GM21423 (cell line): Measurements from ENCODE around the gene UBL4A.
A peak's percentile ranks its signal among the peaks of the same experiment; 100 is the strongest.

Experiments
- ATAC-seq: cut with Tn5 transposase; IDR thresholded peaks from one replicate; pipeline ENCODE4 v1.9.1; 2021; ENCODE audit warnings: mild to moderate bottlenecking, moderate library complexity; ENCODE audit not compliant: unreplicated experiment

UBL4A gene

DNA sequence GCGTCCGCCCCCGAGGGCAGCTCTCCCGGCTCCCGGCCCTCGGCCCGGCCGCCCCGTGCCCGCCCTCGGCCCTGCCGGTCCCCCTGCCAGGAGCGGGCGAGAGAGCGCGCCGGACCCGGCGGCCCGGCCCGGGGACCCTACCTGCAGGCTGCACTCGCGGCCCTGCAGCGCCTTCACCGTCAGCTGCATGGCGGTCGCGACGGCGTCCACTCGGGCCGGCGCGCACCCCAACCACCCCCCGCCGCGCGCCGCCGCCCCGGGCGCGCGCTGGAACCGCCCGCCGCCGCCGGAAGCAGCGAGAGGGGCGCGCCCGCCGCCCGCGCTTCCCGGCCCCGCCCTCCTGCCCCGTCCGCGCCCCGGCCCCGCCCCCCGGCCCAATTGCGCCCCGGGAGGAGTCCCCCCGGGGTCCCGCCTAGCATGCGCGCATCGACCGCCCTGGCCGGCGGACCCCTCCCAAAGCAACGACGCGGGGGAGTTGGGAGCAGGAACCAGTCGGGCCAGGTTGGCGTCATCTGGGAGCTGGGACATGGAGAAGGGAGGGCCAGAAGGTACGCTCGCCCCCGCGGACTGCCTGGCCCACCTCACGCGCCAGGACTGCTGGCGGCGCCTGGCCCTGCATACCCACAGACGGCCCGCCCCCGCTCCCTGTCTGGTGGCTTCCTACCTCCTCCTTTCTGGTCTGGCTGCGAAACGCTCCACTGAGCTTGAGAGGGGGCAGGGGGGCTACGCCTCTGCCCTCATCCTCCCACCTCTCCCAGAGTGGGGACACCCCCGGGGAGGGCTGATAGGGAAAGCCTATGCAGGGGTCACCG lies at the start of gene UBL4A:
Gene UBL4A (minus strand): TSS at position 220 of the 812 bp plus-strand sequence. CDS start 31 bp downstream, at position 189.
- peak; percentile 31 for ATAC-seq

DNA sequence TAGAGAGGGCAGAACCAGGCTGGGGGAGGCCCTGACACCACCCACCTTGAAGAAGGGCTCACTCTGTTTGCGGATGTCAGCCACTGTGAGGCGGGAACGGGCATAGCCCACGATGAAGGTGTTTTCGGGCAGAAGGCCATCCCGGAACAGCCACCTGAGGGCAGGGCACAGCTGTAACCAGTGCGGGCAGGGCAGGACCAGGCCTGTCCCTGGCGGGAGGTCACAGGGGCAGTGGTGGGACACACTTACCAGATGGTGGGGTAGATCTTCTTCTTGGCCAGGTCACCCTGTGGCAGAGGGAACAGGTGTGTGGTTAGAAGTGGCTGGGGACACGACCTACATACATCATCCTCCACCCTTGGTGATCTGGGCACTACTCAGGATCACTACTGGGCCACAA lies 49.5 kb upstream of the UBL4A start:
- no peak for ATAC-seq

GRCh38 chrX:154534526-154535322 lies 48.3 kb upstream of the UBL4A start:
- ATAC-seq: peak; percentile 81

GRCh38 chrX:154532690-154533089 lies 46.3 kb upstream of the UBL4A start:
- ATAC-seq: no peak

GRCh38 chrX:154531626-154532025 lies 45.2 kb upstream of the UBL4A start:
- ATAC-seq: no peak

DNA sequence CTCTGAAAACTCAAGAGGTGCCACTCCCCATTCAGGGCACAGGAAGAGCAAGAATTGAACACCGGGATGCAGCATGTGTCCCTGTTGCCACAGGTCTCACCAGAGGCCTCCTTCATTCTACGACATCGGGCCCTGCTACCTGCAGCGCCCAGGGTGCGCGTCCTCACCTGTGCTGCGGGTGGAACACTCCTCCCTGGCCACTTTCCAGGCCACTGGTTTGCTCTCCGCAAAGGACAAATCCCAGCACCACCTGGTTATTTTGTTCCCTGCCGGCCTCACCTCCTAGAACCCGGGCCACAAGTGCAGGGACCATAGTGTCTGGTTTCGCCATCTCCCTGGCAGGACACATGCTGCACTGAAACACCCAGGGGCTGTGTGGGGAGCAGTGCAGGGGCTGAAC lies 43.9 kb upstream of the UBL4A start:
- no peak for ATAC-seq

GRCh38 chrX:154529206-154529612 lies 42.8 kb upstream of the UBL4A start:
- ATAC-seq: no peak

DNA sequence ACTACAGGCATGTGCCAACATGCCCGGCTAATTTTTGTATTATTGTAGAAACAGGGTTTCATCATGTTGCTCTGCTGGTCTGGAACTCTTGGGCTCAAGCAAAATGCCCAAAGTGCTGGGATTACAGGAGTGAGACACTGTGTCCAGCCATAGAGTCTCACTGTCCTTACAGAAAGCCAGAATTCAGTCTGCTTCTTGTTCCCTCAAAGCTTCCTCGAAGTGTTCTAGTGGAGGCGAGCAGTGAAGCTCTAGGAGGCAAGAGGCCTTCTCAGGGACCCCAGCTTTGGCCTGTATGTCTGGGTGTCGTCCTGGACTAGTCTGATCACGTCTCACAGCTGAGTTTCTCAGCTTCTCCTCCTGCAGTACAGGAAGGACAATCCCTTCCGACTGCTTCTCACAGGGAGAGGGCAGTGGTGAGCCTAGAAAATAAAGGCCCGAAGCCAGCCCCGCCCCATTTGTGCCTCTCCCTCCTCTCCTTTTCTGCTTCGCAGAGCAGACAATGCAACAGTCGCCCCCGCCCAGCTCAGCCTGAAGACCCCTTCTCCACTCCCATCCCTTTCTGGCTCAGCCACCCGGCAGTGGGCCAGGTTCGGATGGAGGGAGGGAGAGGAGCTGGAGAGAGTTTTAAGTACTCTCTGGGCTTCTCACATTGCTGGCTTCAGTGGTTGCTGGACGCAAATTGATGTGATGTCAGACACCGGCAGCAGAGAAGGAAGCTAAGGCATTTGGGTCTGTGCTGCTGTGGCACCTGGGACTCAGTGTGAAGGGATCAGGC lies 40.7 kb upstream of the UBL4A start:
- ATAC-seq: no peak

GRCh38 chrX:154525606-154526490 lies 39.4 kb upstream of the UBL4A start:
- no peak for ATAC-seq

DNA sequence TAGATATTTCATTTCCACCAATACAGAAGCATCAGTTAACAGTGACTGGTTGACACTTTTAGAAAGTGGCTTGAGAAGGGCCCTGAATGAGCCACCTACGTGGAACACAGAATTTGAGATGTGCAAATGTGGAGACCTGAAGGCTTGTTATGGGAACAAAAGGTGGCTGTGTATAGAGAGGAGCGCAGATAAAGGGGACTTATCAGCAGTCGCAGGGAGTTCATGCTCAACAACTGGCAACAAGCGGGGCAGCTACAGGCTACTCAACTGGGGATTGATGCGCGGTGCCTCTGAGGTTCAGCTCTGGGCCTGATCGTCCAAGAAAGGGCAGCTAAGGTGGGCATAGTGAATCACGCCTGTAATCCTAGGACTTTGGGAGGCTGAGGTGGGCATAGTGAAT lies 33.0 kb upstream of the UBL4A start:
- ATAC-seq: no peak

GRCh38 chrX:154517101-154517781 lies 30.8 kb upstream of the UBL4A start:
- no peak for ATAC-seq

GRCh38 chrX:154516656-154517100 lies 30.3 kb upstream of the UBL4A start:
- no peak for ATAC-seq

GRCh38 chrX:154515966-154516655 lies 29.7 kb upstream of the UBL4A start, which contains the start of gene FAM3A:
Gene FAM3A, minus strand, starts transcription at chrX:154516232. Its CDS starts 460 bp downstream, at chrX:154515772.
- ATAC-seq: peak; percentile 94

DNA sequence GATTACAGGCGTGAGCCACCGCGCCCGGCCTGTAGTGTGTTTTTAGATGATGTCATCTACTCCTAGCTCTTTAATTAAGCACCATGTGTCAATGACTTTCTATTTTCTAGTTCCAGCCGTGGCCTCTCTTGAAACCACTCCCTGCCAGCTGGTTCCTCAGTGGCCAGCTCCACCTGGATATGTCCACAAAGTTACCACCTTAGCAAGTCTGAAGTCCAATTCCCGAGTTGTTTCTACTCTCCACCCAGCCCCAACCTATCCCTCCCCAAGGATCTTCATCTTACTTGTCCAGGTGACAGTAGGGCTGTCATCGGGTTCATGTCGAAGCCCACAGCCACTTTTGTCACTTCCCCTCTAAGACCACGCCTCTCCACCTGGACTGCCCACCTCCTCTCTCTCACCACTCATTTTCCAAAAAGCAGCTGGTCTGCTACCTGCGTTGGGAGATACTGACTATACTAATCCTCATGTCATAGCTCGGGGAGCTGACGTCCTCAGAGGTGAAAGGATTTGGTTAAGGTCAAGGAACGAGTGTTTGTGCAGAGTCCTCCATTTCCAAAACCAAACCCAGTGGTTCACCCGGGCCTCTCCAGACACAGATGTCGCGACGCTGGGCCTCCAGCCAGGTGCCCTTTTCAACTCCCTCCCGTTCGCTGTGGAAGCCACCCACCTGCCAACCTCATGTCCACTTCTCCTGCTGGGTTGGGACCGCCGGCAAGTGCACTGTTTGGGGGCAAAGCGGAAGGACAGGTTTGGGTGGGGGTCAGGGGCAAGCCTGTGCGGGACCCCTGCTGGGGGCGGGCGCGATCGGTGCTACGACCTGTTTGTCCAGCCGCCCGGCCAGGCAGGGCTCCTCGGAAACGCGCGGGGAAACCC lies 28.9 kb upstream of the UBL4A start:
- no peak for ATAC-seq

DNA sequence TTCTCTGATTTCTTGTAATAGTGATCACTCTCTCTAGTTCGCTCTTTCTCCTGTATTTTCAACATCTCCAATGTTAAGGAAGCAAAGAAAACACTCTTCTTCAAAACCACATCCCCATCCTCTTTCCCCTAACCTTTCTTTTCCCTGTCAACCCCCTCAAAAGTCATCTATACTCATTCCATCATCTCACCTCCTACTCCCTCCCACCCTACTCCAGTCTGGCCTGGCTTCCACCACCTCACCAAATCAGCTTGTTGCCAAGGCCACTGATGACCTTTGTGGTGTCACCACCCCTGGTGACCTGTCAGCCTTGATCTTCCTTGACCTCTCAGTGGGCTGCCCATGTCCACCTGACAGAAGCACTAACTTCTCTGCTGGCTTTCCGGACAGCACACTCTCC lies 27.3 kb upstream of the UBL4A start:
- ATAC-seq: no peak

- no peak for ATAC-seq
These were observed 26.6 kb upstream of the UBL4A start for GRCh38 chrX:154512879-154513553.

GRCh38 chrX:154511761-154512160 lies 25.3 kb upstream of the UBL4A start:
- no peak for ATAC-seq
